Measurements from ENCODE around the gene SLC66A1. TPM values are rescaled to one million over a fixed set of nuclear protein-coding genes. Genes with fewer than 3 reads are reported as not detected.
A peak's percentile ranks its signal among the peaks of the same experiment; 100 is the strongest.
"Not testable (repeated sequence)": the region's sequence is repeated elsewhere in the genome, so short reads cannot be mapped to it uniquely, and the experiment has no call there.

SLC66A1 gene
- 1 to 10 TPM; 9.2 to 9.6 TPM for total RNA-seq

- peak within 1 kb of the TSS; percentile 95 for H3K4me3 Mint-ChIP-seq
- H3K27me3 Mint-ChIP-seq = no peaks in the 10 kb centered on the region
- peaks cover 39% of the 10 kb centered on the region for H3K4me1 Mint-ChIP-seq
- DNase-seq (peak; percentile 96), ATAC-seq (ENCODE audit: low read depth) (peak; percentile 94)
- peak within 1 kb of the TSS; percentile 83 for H3K27ac Mint-ChIP-seq
- no peaks in the 10 kb centered on the region for H3K9me3 Mint-ChIP-seq
- H3K36me3 Mint-ChIP-seq = peaks cover 5% of the 10 kb centered on the region
- POLR2A ChIA-PET = interaction anchor here (0.8 to 1.0 kb wide), 2 partner anchors 18 to 102 kb away, joined by 3 read pairs; partner anchors contain the start of gene UBR4
These were observed at the start of gene SLC66A1, which contains the start of gene AKR7A2 for GRCh38 chr1:19311931-19312781. SLC66A1 (plus strand) TSS chr1:19312326; CDS start chr1:19317678, 5,352 bp downstream. AKR7A2 (minus strand) TSS chr1:19312144; CDS start chr1:19312124, 20 bp downstream.

GRCh38 chr1:19262744-19263143, 49.4 kb upstream of the SLC66A1 start:
- H3K27ac Mint-ChIP-seq = no peak overlapping the region
- ATAC-seq (ENCODE audit: low read depth) (no peak), DNase-seq (no peak)
- no peaks in the 10 kb centered on the region for H3K4me1 Mint-ChIP-seq
- H3K36me3 Mint-ChIP-seq = no peaks in the 10 kb centered on the region
- POLR2A ChIA-PET = no interaction called here
- no peaks in the 10 kb centered on the region for H3K9me3 Mint-ChIP-seq
- no peak overlapping the region for H3K4me3 Mint-ChIP-seq
- peaks cover 4% of the 10 kb centered on the region for H3K27me3 Mint-ChIP-seq

GRCh38 chr1:19268445-19268844, 43.7 kb upstream of the SLC66A1 start:
- POLR2A ChIA-PET = no interaction called here
- Mint-ChIP-seq H3K36me3 (peaks cover 3% of the 10 kb centered on the region), H3K9me3 (no peaks in the 10 kb centered on the region), H3K4me1 (no peaks in the 10 kb centered on the region), H3K4me3 (no peak overlapping the region), H3K27ac (no peak overlapping the region), H3K27me3 (peaks cover 25% of the 10 kb centered on the region)
- DNase-seq (no peak), ATAC-seq (ENCODE audit: low read depth) (no peak)

GRCh38 chr1:19269427-19270342, 42.4 kb upstream of the SLC66A1 start:
- H3K36me3 Mint-ChIP-seq; H3K27ac Mint-ChIP-seq; H3K9me3 Mint-ChIP-seq; ATAC-seq (ENCODE audit: low read depth); DNase-seq; POLR2A ChIA-PET; H3K4me3 Mint-ChIP-seq; H3K4me1 Mint-ChIP-seq: not testable (repeated sequence)
- peaks cover 32% of the 10 kb centered on the region for H3K27me3 Mint-ChIP-seq

GRCh38 chr1:19270343-19270730, 41.8 kb upstream of the SLC66A1 start:
- DNase-seq; H3K27ac Mint-ChIP-seq; ATAC-seq (ENCODE audit: low read depth); H3K4me1 Mint-ChIP-seq; H3K4me3 Mint-ChIP-seq; H3K36me3 Mint-ChIP-seq; H3K9me3 Mint-ChIP-seq; POLR2A ChIA-PET: not testable (repeated sequence)
- peaks cover 34% of the 10 kb centered on the region for H3K27me3 Mint-ChIP-seq

- H3K36me3 Mint-ChIP-seq = peaks cover 11% of the 10 kb centered on the region
- H3K27me3 Mint-ChIP-seq = peaks cover 38% of the 10 kb centered on the region
- no peak overlapping the region for H3K27ac Mint-ChIP-seq
- H3K4me1 Mint-ChIP-seq = peaks cover 3% of the 10 kb centered on the region
- ATAC-seq (ENCODE audit: low read depth) (no peak), DNase-seq (no peak)
- POLR2A ChIA-PET = no interaction called here
- no peak overlapping the region for H3K4me3 Mint-ChIP-seq
- peaks cover 6% of the 10 kb centered on the region for H3K9me3 Mint-ChIP-seq
These were observed 40.1 kb upstream of the SLC66A1 start for GRCh38 chr1:19272064-19272463.

GRCh38 chr1:19273106-19273843, 38.9 kb upstream of the SLC66A1 start:
- H3K27ac Mint-ChIP-seq = no peak overlapping the region
- no peak for DNase-seq
- peaks cover 11% of the 10 kb centered on the region for H3K36me3 Mint-ChIP-seq
- peak overlapping the region; percentile 25 for H3K4me3 Mint-ChIP-seq
- H3K4me1 Mint-ChIP-seq = peaks cover 3% of the 10 kb centered on the region
- POLR2A ChIA-PET = interaction anchor here (0.6 kb wide), 1 partner anchor 29 kb away, joined by 3 read pairs; no protein-coding TSS in a partner anchor
- ATAC-seq (ENCODE audit: low read depth) = no peak
- peaks cover 38% of the 10 kb centered on the region for H3K27me3 Mint-ChIP-seq
- H3K9me3 Mint-ChIP-seq = peaks cover 6% of the 10 kb centered on the region

- H3K27me3 Mint-ChIP-seq = peaks cover 39% of the 10 kb centered on the region
- DNase-seq, H3K27ac Mint-ChIP-seq, H3K9me3 Mint-ChIP-seq, H3K4me1 Mint-ChIP-seq, POLR2A ChIA-PET: not testable (repeated sequence)
- peaks cover 11% of the 10 kb centered on the region for H3K36me3 Mint-ChIP-seq
- ATAC-seq (ENCODE audit: low read depth) = peak; percentile 52
- H3K4me3 Mint-ChIP-seq = peak overlapping the region; percentile 8
These were observed 38.1 kb upstream of the SLC66A1 start for GRCh38 chr1:19273844-19274531.

- no peak for ATAC-seq (ENCODE audit: low read depth)
- POLR2A ChIA-PET = no interaction called here
- Mint-ChIP-seq H3K9me3 (peaks cover 6% of the 10 kb centered on the region), H3K36me3 (peaks cover 11% of the 10 kb centered on the region), H3K27ac (no peak overlapping the region), H3K4me3 (peak overlapping the region; percentile 8), H3K4me1 (peaks cover 3% of the 10 kb centered on the region), H3K27me3 (peaks cover 40% of the 10 kb centered on the region)
- DNase-seq = no peak
These were observed 37.5 kb upstream of the SLC66A1 start for GRCh38 chr1:19274636-19275035.

- ATAC-seq (ENCODE audit: low read depth) (no peak), DNase-seq (no peak)
- Mint-ChIP-seq H3K36me3 (no peaks in the 10 kb centered on the region), H3K27ac (no peak overlapping the region), H3K27me3 (peaks cover 10% of the 10 kb centered on the region), H3K4me3 (no peak overlapping the region), H3K4me1 (peaks cover 3% of the 10 kb centered on the region), H3K9me3 (no peaks in the 10 kb centered on the region)
- POLR2A ChIA-PET = no interaction called here
These were observed 28.2 kb upstream of the SLC66A1 start for GRCh38 chr1:19283891-19284290.

GRCh38 chr1:19284881-19285280, 27.2 kb upstream of the SLC66A1 start:
- H3K4me1 Mint-ChIP-seq = peaks cover 6% of the 10 kb centered on the region
- no peak overlapping the region for H3K27ac Mint-ChIP-seq
- no peaks in the 10 kb centered on the region for H3K9me3 Mint-ChIP-seq
- DNase-seq = no peak
- peaks cover 3% of the 10 kb centered on the region for H3K36me3 Mint-ChIP-seq
- H3K27me3 Mint-ChIP-seq = peaks cover 18% of the 10 kb centered on the region
- H3K4me3 Mint-ChIP-seq = no peak overlapping the region
- ATAC-seq (ENCODE audit: low read depth) = no peak
- POLR2A ChIA-PET = no interaction called here

GRCh38 chr1:19285366-19285765, 26.8 kb upstream of the SLC66A1 start:
- not testable (repeated sequence) for H3K4me3 Mint-ChIP-seq

More at GRCh38 chr1:19285366-19285765, 26.8 kb upstream of the SLC66A1 start:
- DNase-seq; H3K9me3 Mint-ChIP-seq; H3K27ac Mint-ChIP-seq; H3K36me3 Mint-ChIP-seq; POLR2A ChIA-PET; H3K4me1 Mint-ChIP-seq; ATAC-seq (ENCODE audit: low read depth): not testable (repeated sequence)
- H3K27me3 Mint-ChIP-seq = peaks cover 18% of the 10 kb centered on the region
